DOHH2 (cell line): Measurements from ENCODE around the gene SETD6.

ENCODE experiments used
- EZH2phosphoT487 ChIP-seq: fragments of 200-600 bp; sonication (generic); IDR thresholded peaks from 2 replicates; pipeline ENCODE4 v1.6.1; 2017; ENCODE audit warnings: borderline replicate concordance, mild to moderate bottlenecking, antibody characterized with exemption, low read length, moderate library complexity, mixed read lengths
- TF ChIP-seq, protein P1 (sequence below): fragments of 200-600 bp; sonication (generic); IDR thresholded peaks from one replicate; pipeline ENCODE4 v1.5.1; 2014; ENCODE audit warnings: antibody characterized with exemption, mild to moderate bottlenecking, low read depth, low read length; ENCODE audit not compliant: poor library complexity, severe bottlenecking

DNA sequence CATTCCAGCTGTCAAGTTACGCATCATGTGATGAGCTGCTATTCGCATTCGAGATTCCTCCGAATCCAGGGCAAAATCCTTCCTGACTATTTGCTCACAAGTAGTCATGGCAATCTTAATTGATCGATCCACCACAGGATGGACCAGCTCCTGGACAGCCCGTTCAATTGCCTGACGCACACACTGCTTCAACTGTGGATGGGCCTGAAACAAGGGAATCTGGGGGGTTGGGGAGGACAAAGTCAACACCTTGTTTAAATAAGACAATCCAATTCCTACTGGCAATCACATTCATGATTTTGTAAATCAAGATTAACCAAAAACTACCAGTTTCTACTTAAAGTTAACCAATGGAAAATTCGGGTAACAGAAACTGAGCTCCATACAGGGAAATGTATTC is 28.4 kb downstream of the SETD6 start:
- TF ChIP-seq, protein P1, sequence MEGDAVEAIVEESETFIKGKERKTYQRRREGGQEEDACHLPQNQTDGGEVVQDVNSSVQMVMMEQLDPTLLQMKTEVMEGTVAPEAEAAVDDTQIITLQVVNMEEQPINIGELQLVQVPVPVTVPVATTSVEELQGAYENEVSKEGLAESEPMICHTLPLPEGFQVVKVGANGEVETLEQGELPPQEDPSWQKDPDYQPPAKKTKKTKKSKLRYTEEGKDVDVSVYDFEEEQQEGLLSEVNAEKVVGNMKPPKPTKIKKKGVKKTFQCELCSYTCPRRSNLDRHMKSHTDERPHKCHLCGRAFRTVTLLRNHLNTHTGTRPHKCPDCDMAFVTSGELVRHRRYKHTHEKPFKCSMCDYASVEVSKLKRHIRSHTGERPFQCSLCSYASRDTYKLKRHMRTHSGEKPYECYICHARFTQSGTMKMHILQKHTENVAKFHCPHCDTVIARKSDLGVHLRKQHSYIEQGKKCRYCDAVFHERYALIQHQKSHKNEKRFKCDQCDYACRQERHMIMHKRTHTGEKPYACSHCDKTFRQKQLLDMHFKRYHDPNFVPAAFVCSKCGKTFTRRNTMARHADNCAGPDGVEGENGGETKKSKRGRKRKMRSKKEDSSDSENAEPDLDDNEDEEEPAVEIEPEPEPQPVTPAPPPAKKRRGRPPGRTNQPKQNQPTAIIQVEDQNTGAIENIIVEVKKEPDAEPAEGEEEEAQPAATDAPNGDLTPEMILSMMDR, result no peak
- no peak for TF ChIP-seq EZH2phosphoT487
